Measurements from ENCODE around the gene HES7.

DNA sequence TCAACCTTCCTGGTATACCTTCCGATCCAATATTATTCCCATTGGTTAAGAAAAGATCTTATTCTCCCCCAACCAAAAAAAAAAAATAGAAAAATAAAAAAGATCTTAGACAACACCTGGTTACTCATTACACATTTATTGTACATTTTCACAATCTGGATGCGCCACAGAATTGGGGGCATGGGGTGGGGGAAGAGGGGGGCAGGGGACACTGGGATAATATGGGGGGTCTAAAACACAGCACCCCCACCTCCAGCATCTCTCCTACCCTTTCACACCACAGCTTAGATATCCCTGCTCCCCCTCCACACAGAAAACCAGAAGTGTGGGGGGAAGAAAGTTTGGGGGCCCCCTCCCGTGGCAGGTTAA, 35.1 kb upstream of the HES7 start:
- TF ChIP-seq, protein P1, sequence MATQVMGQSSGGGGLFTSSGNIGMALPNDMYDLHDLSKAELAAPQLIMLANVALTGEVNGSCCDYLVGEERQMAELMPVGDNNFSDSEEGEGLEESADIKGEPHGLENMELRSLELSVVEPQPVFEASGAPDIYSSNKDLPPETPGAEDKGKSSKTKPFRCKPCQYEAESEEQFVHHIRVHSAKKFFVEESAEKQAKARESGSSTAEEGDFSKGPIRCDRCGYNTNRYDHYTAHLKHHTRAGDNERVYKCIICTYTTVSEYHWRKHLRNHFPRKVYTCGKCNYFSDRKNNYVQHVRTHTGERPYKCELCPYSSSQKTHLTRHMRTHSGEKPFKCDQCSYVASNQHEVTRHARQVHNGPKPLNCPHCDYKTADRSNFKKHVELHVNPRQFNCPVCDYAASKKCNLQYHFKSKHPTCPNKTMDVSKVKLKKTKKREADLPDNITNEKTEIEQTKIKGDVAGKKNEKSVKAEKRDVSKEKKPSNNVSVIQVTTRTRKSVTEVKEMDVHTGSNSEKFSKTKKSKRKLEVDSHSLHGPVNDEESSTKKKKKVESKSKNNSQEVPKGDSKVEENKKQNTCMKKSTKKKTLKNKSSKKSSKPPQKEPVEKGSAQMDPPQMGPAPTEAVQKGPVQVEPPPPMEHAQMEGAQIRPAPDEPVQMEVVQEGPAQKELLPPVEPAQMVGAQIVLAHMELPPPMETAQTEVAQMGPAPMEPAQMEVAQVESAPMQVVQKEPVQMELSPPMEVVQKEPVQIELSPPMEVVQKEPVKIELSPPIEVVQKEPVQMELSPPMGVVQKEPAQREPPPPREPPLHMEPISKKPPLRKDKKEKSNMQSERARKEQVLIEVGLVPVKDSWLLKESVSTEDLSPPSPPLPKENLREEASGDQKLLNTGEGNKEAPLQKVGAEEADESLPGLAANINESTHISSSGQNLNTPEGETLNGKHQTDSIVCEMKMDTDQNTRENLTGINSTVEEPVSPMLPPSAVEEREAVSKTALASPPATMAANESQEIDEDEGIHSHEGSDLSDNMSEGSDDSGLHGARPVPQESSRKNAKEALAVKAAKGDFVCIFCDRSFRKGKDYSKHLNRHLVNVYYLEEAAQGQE (IDR thresholded peaks at IDR 0.05; ENCODE audit: borderline replicate concordance): no peak
- TF ChIP-seq, protein P2, sequence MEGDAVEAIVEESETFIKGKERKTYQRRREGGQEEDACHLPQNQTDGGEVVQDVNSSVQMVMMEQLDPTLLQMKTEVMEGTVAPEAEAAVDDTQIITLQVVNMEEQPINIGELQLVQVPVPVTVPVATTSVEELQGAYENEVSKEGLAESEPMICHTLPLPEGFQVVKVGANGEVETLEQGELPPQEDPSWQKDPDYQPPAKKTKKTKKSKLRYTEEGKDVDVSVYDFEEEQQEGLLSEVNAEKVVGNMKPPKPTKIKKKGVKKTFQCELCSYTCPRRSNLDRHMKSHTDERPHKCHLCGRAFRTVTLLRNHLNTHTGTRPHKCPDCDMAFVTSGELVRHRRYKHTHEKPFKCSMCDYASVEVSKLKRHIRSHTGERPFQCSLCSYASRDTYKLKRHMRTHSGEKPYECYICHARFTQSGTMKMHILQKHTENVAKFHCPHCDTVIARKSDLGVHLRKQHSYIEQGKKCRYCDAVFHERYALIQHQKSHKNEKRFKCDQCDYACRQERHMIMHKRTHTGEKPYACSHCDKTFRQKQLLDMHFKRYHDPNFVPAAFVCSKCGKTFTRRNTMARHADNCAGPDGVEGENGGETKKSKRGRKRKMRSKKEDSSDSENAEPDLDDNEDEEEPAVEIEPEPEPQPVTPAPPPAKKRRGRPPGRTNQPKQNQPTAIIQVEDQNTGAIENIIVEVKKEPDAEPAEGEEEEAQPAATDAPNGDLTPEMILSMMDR (IDR thresholded peaks at IDR 0.05; ENCODE audit: poor library complexity, severe bottlenecking): no peak

Data from neural cell (in vitro differentiated cells).